SK-N-SH treated with all-trans-retinoic acid at 6 μM for 48 hours (cell line): ENCODE data around the gene CFAP58.

Source experiments
- ATAC-seq: fragments of 200-7000 bp; cut with Tn5 transposase; 3 replicates; pipeline ENCODE4 v1.9.1; 2020; ENCODE audit warnings: mild to moderate bottlenecking, moderate library complexity
- ARNTL ChIP-seq: fragments of 450-650 bp; formaldehyde crosslinking; IDR thresholded peaks from 2 replicates; pipeline ENCODE4 v1.5.0; 2020; ENCODE audit warnings: low read depth, mild to moderate bottlenecking, moderate library complexity, borderline replicate concordance
- BACH2 ChIP-seq: fragments of 250-450 bp; sonication (Bioruptor Pico); IDR thresholded peaks from 2 replicates; pipeline ENCODE4 v1.9.0; 2021; ENCODE audit warnings: mild to moderate bottlenecking, borderline replicate concordance
- CSDC2 ChIP-seq: fragments of 250-450 bp; sonication (Bioruptor Pico); IDR thresholded peaks from 2 replicates; pipeline ENCODE4 v1.5.0; 2020; ENCODE audit warnings: mild to moderate bottlenecking, moderate library complexity
- CSRNP3 ChIP-seq: fragments of 250-450 bp; sonication (Bioruptor Pico); IDR thresholded peaks from 2 replicates; pipeline ENCODE4 v1.5.1; 2021; ENCODE audit warnings: mild to moderate bottlenecking, moderate library complexity
- ESRRG ChIP-seq: fragments of 250-450 bp; sonication (Bioruptor Pico); IDR thresholded peaks from 2 replicates; pipeline ENCODE4 v1.6.1; 2021; ENCODE audit warnings: mild to moderate bottlenecking
- GLIS3 ChIP-seq: fragments of 250-450 bp; sonication (Bioruptor Pico); IDR thresholded peaks from 2 replicates; pipeline ENCODE4 v1.5.0; 2020; ENCODE audit warnings: mild to moderate bottlenecking, moderate library complexity
- ISL1 ChIP-seq: fragments of 250-450 bp; sonication (Bioruptor Pico); IDR thresholded peaks from 2 replicates; pipeline ENCODE4 v2.1.2; 2022; ENCODE audit warnings: mild to moderate bottlenecking, moderate library complexity
- OSR1 ChIP-seq: fragments of 250-450 bp; sonication (Bioruptor Pico); IDR thresholded peaks from 2 replicates; pipeline ENCODE4 v1.8.0; 2022; ENCODE audit warnings: moderate library complexity, mild to moderate bottlenecking, inconsistent platforms
- PATZ1 ChIP-seq: fragments of 250-450 bp; sonication (Bioruptor Pico); IDR thresholded peaks from 2 replicates; pipeline ENCODE4 v1.8.0; 2020; ENCODE audit warnings: mild to moderate bottlenecking, moderate library complexity, borderline replicate concordance
- PPARA ChIP-seq: fragments of 250-450 bp; sonication (Bioruptor Pico); IDR thresholded peaks from 2 replicates; pipeline ENCODE4 v1.5.0; 2020; ENCODE audit warnings: mild to moderate bottlenecking, borderline replicate concordance
- RARB ChIP-seq: fragments of 250-450 bp; sonication (Bioruptor Pico); IDR thresholded peaks from 2 replicates; pipeline ENCODE4 v1.8.0; 2021; ENCODE audit warnings: mild to moderate bottlenecking, moderate library complexity
- TCF4 ChIP-seq: fragments of 250-450 bp; sonication (Bioruptor Pico); IDR thresholded peaks from 2 replicates; pipeline ENCODE4 v1.8.0; 2021; ENCODE audit warnings: mild to moderate bottlenecking, moderate library complexity, borderline replicate concordance
- TOX ChIP-seq: fragments of 250-450 bp; sonication (Bioruptor Pico); IDR thresholded peaks from 2 replicates; pipeline ENCODE4 v1.8.0; 2021; ENCODE audit warnings: mild to moderate bottlenecking, moderate library complexity, borderline replicate concordance
- TSHZ2 ChIP-seq: fragments of 250-450 bp; sonication (Bioruptor Pico); IDR thresholded peaks from 2 replicates; pipeline ENCODE4 v1.5.0; 2020; ENCODE audit warnings: mild to moderate bottlenecking, moderate library complexity
- ZC3H10 ChIP-seq: fragments of 250-450 bp; sonication (Bioruptor Pico); IDR thresholded peaks from 2 replicates; pipeline ENCODE4 v1.5.1; 2021; ENCODE audit warnings: mild to moderate bottlenecking, moderate library complexity
- ZFP3 ChIP-seq: fragments of 250-450 bp; sonication (Bioruptor Pico); IDR thresholded peaks from 2 replicates; pipeline ENCODE4 v1.5.0; 2020; ENCODE audit warnings: mild to moderate bottlenecking, moderate library complexity
- ZFP30 ChIP-seq: fragments of 450-650 bp; formaldehyde crosslinking; IDR thresholded peaks from 2 replicates; pipeline ENCODE4 v1.5.0; 2022; ENCODE audit warnings: mild to moderate bottlenecking, moderate library complexity
- ZNF565 ChIP-seq: fragments of 450-650 bp; formaldehyde crosslinking; conservative IDR thresholded peaks from 2 replicates; pipeline ENCODE4 v1.5.0; 2020; ENCODE audit warnings: low read depth, mild to moderate bottlenecking, moderate library complexity
- ZNF70 ChIP-seq: fragments of 450-650 bp; formaldehyde crosslinking; IDR thresholded peaks from 2 replicates; pipeline ENCODE4 v1.5.0; 2020; ENCODE audit warnings: mild to moderate bottlenecking, moderate library complexity
- ZNF8 ChIP-seq: fragments of 450-650 bp; formaldehyde crosslinking; IDR thresholded peaks from 2 replicates; pipeline ENCODE4 v1.5.0; 2020; ENCODE audit warnings: mild to moderate bottlenecking, moderate library complexity
- TF ChIP-seq, protein P1 (sequence below): fragments of 250-450 bp; sonication (Bioruptor Pico); IDR thresholded peaks from 2 replicates; pipeline ENCODE4 v1.8.0; 2021; ENCODE audit warnings: low read depth, mild to moderate bottlenecking, moderate library complexity, borderline replicate concordance
- TF ChIP-seq, protein P2 (sequence below): fragments of 250-450 bp; sonication (Bioruptor Pico); IDR thresholded peaks from 2 replicates; pipeline ENCODE4 v1.5.1; 2020; ENCODE audit warnings: low read depth, mild to moderate bottlenecking, moderate library complexity

CFAP58 gene

DNA sequence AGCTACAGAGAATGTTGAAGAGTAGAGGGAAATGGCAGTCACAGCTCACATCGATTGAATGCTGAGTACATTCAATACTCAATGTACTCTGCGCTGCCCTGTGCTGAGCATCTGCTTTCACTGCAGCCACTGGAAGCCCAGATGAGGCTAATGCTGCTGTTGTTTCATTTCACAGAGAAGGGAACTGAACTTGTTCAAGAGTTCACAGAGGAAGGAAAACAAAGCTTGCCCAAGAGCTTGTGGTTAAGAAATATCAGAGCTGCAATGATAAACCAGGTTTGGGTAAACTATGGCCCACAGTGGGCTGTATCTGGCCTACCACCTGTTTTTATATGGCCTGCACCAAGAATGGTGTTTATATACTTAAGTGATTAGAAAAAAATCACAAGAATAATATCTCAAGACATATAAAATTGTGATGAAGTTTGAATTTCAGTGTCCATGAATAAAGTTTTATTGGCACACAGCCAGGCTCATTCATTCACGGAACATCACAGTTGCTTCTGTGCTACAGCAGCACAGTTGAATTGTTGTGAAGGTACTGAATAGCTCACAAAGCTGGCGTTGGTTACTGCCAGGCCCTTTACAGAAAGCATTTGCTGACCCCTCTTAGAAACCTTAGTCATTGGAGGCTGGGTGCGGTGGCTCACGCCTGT lies 64.1 kb downstream of the CFAP58 start:
- TF ChIP-seq TOX (CRISPR knock-in tag) (no peak), CSDC2 (CRISPR knock-in tag) (no peak), ZNF70 (CRISPR knock-in tag) (no peak), ZNF8 (no peak), ESRRG (CRISPR knock-in tag) (no peak), ZFP30 (no peak), ZNF565 (CRISPR knock-in tag) (no peak), ZFP3 (no peak), PATZ1 (CRISPR knock-in tag) (no peak), BACH2 (no peak), ZC3H10 (CRISPR knock-in tag) (no peak), PPARA (CRISPR knock-in tag) (no peak), CSRNP3 (CRISPR knock-in tag) (no peak), TCF4 (CRISPR knock-in tag) (no peak), TSHZ2 (no peak), ARNTL (CRISPR knock-in tag) (no peak), RARB (CRISPR knock-in tag) (no peak)
- TF ChIP-seq, protein P1, sequence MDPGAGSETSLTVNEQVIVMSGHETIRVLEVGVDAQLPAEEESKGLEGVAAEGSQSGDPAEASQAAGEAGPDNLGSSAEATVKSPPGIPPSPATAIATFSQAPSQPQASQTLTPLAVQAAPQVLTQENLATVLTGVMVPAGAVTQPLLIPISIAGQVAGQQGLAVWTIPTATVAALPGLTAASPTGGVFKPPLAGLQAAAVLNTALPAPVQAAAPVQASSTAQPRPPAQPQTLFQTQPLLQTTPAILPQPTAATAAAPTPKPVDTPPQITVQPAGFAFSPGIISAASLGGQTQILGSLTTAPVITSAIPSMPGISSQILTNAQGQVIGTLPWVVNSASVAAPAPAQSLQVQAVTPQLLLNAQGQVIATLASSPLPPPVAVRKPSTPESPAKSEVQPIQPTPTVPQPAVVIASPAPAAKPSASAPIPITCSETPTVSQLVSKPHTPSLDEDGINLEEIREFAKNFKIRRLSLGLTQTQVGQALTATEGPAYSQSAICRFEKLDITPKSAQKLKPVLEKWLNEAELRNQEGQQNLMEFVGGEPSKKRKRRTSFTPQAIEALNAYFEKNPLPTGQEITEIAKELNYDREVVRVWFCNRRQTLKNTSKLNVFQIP (CRISPR knock-in tag): no peak
- TF ChIP-seq, protein P2, sequence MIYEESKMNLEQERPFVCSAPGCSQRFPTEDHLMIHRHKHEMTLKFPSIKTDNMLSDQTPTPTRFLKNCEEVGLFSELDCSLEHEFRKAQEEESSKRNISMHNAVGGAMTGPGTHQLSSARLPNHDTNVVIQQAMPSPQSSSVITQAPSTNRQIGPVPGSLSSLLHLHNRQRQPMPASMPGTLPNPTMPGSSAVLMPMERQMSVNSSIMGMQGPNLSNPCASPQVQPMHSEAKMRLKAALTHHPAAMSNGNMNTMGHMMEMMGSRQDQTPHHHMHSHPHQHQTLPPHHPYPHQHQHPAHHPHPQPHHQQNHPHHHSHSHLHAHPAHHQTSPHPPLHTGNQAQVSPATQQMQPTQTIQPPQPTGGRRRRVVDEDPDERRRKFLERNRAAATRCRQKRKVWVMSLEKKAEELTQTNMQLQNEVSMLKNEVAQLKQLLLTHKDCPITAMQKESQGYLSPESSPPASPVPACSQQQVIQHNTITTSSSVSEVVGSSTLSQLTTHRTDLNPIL: no peak
- no peak for ATAC-seq

DNA sequence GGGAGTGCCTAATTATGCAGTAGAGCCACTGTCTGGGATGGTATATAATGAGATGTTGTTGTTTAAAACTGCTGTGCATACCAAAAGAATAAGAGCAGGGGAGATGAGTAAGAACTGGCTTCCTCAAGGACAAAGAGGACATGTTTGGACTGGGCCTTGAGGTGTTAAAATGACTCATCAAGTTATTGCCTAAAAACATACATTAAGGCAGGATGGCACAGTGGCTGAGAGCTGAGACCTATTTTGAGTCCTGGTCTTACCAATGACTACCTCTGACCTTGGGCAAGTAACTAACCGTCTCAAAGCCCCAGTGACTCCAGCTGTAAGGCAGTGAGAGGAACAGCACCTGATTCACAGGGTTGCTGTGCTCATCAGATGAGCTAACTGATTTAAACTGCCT lies 71.1 kb downstream of the CFAP58 start:
- no peak for TF ChIP-seq ISL1 (CRISPR knock-in tag)
- TF ChIP-seq GLIS3: no peak
- TF ChIP-seq ESRRG (CRISPR knock-in tag): no peak
- TF ChIP-seq TCF4 (CRISPR knock-in tag): no peak
- TF ChIP-seq OSR1: no peak
- no peak for TF ChIP-seq ZC3H10 (CRISPR knock-in tag)
- no peak for TF ChIP-seq ZNF70 (CRISPR knock-in tag)
- no peak for TF ChIP-seq ZNF565 (CRISPR knock-in tag)
- TF ChIP-seq CSRNP3 (CRISPR knock-in tag): no peak
- no peak for TF ChIP-seq ARNTL (CRISPR knock-in tag)
- TF ChIP-seq CSDC2 (CRISPR knock-in tag): no peak
- TF ChIP-seq, protein P1 (CRISPR knock-in tag): no peak
- ATAC-seq: no peak; the same call in 2 of the 3 replicates
